Measurements from ENCODE around the gene FXYD1.

GRCh38 chr19:35156673-35157014 is 18.0 kb downstream of the FXYD1 start:
- TF ChIP-seq, protein P1, sequence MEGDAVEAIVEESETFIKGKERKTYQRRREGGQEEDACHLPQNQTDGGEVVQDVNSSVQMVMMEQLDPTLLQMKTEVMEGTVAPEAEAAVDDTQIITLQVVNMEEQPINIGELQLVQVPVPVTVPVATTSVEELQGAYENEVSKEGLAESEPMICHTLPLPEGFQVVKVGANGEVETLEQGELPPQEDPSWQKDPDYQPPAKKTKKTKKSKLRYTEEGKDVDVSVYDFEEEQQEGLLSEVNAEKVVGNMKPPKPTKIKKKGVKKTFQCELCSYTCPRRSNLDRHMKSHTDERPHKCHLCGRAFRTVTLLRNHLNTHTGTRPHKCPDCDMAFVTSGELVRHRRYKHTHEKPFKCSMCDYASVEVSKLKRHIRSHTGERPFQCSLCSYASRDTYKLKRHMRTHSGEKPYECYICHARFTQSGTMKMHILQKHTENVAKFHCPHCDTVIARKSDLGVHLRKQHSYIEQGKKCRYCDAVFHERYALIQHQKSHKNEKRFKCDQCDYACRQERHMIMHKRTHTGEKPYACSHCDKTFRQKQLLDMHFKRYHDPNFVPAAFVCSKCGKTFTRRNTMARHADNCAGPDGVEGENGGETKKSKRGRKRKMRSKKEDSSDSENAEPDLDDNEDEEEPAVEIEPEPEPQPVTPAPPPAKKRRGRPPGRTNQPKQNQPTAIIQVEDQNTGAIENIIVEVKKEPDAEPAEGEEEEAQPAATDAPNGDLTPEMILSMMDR (IDR thresholded peaks at IDR 0.05), result no peak
- no peak for TF ChIP-seq ZFX (IDR thresholded peaks at IDR 0.05; ENCODE audit: borderline replicate concordance)

All from 22Rv1 (cell line).